ENCODE measurements around the gene SBF2.

SBF2 gene

GRCh38 chr11:9896902-9897301 lies 397.1 kb downstream of the SBF2 start:
- TF ChIP-seq CTCF (IDR thresholded peaks at IDR 0.05; ENCODE audit: borderline replicate concordance, control extremely low read depth, extremely low read depth, insufficient read depth, missing control alignments), result no peak
- no peak for DNase-seq (ENCODE audit: low spot score)
- in situ Hi-C loops (cut with MboI; ENCODE audit: low sequenced_read_pairs, unreplicated experiment), result no loop called here

GRCh38 chr11:9895006-9895405 lies 399.0 kb downstream of the SBF2 start:
- in situ Hi-C loops (cut with MboI; ENCODE audit: low sequenced_read_pairs, unreplicated experiment), result no loop called here
- DNase-seq (ENCODE audit: low spot score), result no peak

GRCh38 chr11:9893474-9893873 lies 400.5 kb downstream of the SBF2 start:
- TF ChIP-seq CTCF (IDR thresholded peaks at IDR 0.05; ENCODE audit: borderline replicate concordance, control extremely low read depth, extremely low read depth, insufficient read depth, missing control alignments), result no peak
- DNase-seq (ENCODE audit: low spot score), result no peak
- in situ Hi-C loops (cut with MboI; ENCODE audit: low sequenced_read_pairs, unreplicated experiment), result no loop called here

More at GRCh38 chr11:9895006-9895405, 399.0 kb downstream of the SBF2 start:
- no peak for TF ChIP-seq CTCF (IDR thresholded peaks at IDR 0.05; ENCODE audit: borderline replicate concordance, control extremely low read depth, extremely low read depth, insufficient read depth, missing control alignments)

GRCh38 chr11:9888938-9889337 lies 405.1 kb downstream of the SBF2 start:
- no peak for TF ChIP-seq CTCF (IDR thresholded peaks at IDR 0.05; ENCODE audit: borderline replicate concordance, control extremely low read depth, extremely low read depth, insufficient read depth, missing control alignments)
- no peak for DNase-seq (ENCODE audit: low spot score)
- in situ Hi-C loops (cut with MboI; ENCODE audit: low sequenced_read_pairs, unreplicated experiment), result no loop called here

GRCh38 chr11:9887472-9887871 lies 406.5 kb downstream of the SBF2 start:
- TF ChIP-seq CTCF (IDR thresholded peaks at IDR 0.05; ENCODE audit: borderline replicate concordance, control extremely low read depth, extremely low read depth, insufficient read depth, missing control alignments), result no peak
- no peak for DNase-seq (ENCODE audit: low spot score)
- in situ Hi-C loops (cut with MboI; ENCODE audit: low sequenced_read_pairs, unreplicated experiment), result no loop called here

- no peak for DNase-seq (ENCODE audit: low spot score)
- in situ Hi-C loops (cut with MboI; ENCODE audit: low sequenced_read_pairs, unreplicated experiment), result no loop called here
- no peak for TF ChIP-seq CTCF (IDR thresholded peaks at IDR 0.05; ENCODE audit: borderline replicate concordance, control extremely low read depth, extremely low read depth, insufficient read depth, missing control alignments)
These were observed 407.4 kb downstream of the SBF2 start for GRCh38 chr11:9886595-9886994.

- DNase-seq (ENCODE audit: low spot score), result no peak
- in situ Hi-C loops (cut with MboI; ENCODE audit: low sequenced_read_pairs, unreplicated experiment), result no loop called here
- TF ChIP-seq CTCF (IDR thresholded peaks at IDR 0.05; ENCODE audit: borderline replicate concordance, control extremely low read depth, extremely low read depth, insufficient read depth, missing control alignments), result no peak
These were observed 409.4 kb downstream of the SBF2 start for GRCh38 chr11:9884601-9885000.
